ENCODE measurements around the gene EFCAB9.

DNA sequence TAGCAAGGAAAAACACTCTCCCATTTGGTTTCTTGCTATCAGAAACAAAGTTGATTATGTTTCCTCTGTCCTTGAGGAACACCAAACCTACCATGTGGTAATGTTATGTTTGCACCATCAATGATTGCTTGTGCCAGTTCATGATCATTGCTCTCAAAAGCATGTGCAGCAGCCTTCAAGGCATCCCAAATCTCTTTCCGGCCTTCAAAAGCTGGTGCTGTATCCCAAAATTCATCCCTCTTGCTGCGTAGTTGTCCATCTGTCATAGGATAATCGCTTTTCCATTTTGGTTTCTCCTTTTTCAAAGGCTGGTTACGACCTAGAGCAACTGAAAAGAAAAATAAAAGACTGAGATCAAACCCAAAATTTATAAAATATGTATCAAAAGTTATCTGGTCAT is 40.1 kb downstream of the EFCAB9 start:
- TF ChIP-seq POLR2AphosphoS5 (IDR thresholded peaks at IDR 0.05; ENCODE audit: low read depth, low read length) (no peak), TAF1 (IDR thresholded peaks at IDR 0.05; ENCODE audit: borderline replicate concordance, insufficient read depth, low read length) (no peak), SIN3A (IDR thresholded peaks at IDR 0.05; ENCODE audit: borderline replicate concordance, insufficient read depth, low read length) (no peak)
- TF ChIP-seq, protein P1, sequence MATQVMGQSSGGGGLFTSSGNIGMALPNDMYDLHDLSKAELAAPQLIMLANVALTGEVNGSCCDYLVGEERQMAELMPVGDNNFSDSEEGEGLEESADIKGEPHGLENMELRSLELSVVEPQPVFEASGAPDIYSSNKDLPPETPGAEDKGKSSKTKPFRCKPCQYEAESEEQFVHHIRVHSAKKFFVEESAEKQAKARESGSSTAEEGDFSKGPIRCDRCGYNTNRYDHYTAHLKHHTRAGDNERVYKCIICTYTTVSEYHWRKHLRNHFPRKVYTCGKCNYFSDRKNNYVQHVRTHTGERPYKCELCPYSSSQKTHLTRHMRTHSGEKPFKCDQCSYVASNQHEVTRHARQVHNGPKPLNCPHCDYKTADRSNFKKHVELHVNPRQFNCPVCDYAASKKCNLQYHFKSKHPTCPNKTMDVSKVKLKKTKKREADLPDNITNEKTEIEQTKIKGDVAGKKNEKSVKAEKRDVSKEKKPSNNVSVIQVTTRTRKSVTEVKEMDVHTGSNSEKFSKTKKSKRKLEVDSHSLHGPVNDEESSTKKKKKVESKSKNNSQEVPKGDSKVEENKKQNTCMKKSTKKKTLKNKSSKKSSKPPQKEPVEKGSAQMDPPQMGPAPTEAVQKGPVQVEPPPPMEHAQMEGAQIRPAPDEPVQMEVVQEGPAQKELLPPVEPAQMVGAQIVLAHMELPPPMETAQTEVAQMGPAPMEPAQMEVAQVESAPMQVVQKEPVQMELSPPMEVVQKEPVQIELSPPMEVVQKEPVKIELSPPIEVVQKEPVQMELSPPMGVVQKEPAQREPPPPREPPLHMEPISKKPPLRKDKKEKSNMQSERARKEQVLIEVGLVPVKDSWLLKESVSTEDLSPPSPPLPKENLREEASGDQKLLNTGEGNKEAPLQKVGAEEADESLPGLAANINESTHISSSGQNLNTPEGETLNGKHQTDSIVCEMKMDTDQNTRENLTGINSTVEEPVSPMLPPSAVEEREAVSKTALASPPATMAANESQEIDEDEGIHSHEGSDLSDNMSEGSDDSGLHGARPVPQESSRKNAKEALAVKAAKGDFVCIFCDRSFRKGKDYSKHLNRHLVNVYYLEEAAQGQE (IDR thresholded peaks at IDR 0.05; ENCODE audit: insufficient read depth in 1 of 2, low read depth in 2 of 2, low read length in 2 of 2), result no peak

All from PFSK-1 (cell line).